HepG2 (cell line): Measurements from ENCODE around the gene IL15. TPM values are rescaled to one million over a fixed set of nuclear protein-coding genes. Genes with fewer than 3 reads are reported as not detected.

Experiments
- ATAC-seq: fragments of 200-7000 bp; cut with Tn5 transposase; 3 replicates; pipeline ENCODE4 v1.9.1; 2020; ENCODE audit warnings: mild to moderate bottlenecking, moderate library complexity
- BruUV-seq: library from RNA; stranded (reverse); fragments of 400-500 nt; replicated peaks from 2 replicates; lab custom pipeline; 2021; lab: Mats Ljungman, UMichigan
- CTCF ChIA-PET: fragments of 300-600 bp; formaldehyde crosslinking; extraction: SDS; loops from one replicate; lab custom pipeline; 2021; ENCODE audit warnings: low total read pairs, inconsistent platforms, low intra/inter-chr PET ratio; lab: Yijun Ruan, JAX
- POLR2A ChIA-PET: fragments of 350-600 bp; sonication (Branson Sonifier 250); formaldehyde crosslinking; loops from one replicate; lab custom pipeline; 2020; ENCODE audit warnings: antibody characterized with exemption, inconsistent platforms; lab: Yijun Ruan, JAX
- DNase-seq: peaks from one replicate; pipeline ENCODE4 v3.0.0-alpha.2; 2015; ENCODE audit warnings: low spot score
- FAIRE-seq: peaks from 3 replicates; lab custom pipeline; 2011; peaks lifted over from hg19 to GRCh38; lab: Jason Lieb, UNC
- H2AFZ ChIP-seq: one replicate; pipeline ENCODE4 v1.6.1; 2011; ENCODE audit warnings: low read length, inconsistent platforms
- H3K27ac ChIP-seq: fragments of 300-600 bp; 3 replicates; pipeline ENCODE4 v1.8.0; 2011; ENCODE audit warnings: mixed run types, mild to moderate bottlenecking, mixed read lengths, low read length, inconsistent platforms; ENCODE audit not compliant: insufficient read depth; ENCODE audit errors: extremely low read length
- H3K27me3 ChIP-seq, 2 experiments: fragments of 200-600 bp in 1 of 2; 2 replicates in 1 of 2; 3 replicates in 1 of 2; pipeline versions ENCODE4 v1.6.0 to v1.8.0; 2011; ENCODE audit warnings: low read length in 2 of 2, mild to moderate bottlenecking in 2 of 2, moderate library complexity in 2 of 2, inconsistent platforms in 1 of 2; ENCODE audit not compliant: insufficient read depth in 2 of 2, control insufficient read depth in 1 of 2
- H3K36me3 ChIP-seq, 2 experiments: fragments of 200-600 bp in 1 of 2; replicated peaks in 1 of 2; 2 replicates in 1 of 2; 3 replicates in 1 of 2; pipeline versions ENCODE4 v1.5.1 to v1.8.0; 2011; ENCODE audit warnings: low read length in 2 of 2, inconsistent platforms in 1 of 2; ENCODE audit not compliant: insufficient read depth in 2 of 2, control insufficient read depth in 1 of 2
- H3K4me1 ChIP-seq: 2 replicates; pipeline ENCODE4 v1.5.1; 2012; ENCODE audit warnings: low read length, inconsistent platforms; ENCODE audit not compliant: insufficient read depth
- H3K4me2 ChIP-seq: 2 replicates; pipeline ENCODE4 v1.6.0; 2011; ENCODE audit warnings: low read depth, low read length, inconsistent platforms
- H3K4me3 ChIP-seq, 3 experiments: fragments of 200-600 bp in 1 of 3; sonication (generic), shearing (Covaris generic) in 1 of 3; replicated peaks in 1 of 3; 2 replicates each; pipeline ENCODE4 v1.5.1; 2011 to 2016; ENCODE audit warnings: low read length in 3 of 3, inconsistent platforms in 2 of 3, low read depth in 2 of 3, mild to moderate bottlenecking in 2 of 3, control low read depth in 1 of 3, mixed read lengths in 1 of 3; ENCODE audit not compliant: insufficient read depth in 1 of 3
- H3K79me2 ChIP-seq: one replicate; pipeline ENCODE4 v1.6.1; 2011; ENCODE audit warnings: low read length, inconsistent platforms; ENCODE audit not compliant: insufficient read depth
- H3K9ac ChIP-seq: 2 replicates; pipeline ENCODE4 v1.6.0; 2011; ENCODE audit warnings: mild to moderate bottlenecking, low read depth, low read length, inconsistent platforms; ENCODE audit not compliant: insufficient read depth
- H3K9me3 ChIP-seq: 2 replicates; pipeline ENCODE4 v1.5.1; 2012; ENCODE audit warnings: mild to moderate bottlenecking, low read length
- H4K20me1 ChIP-seq: 2 replicates; pipeline ENCODE4 v1.6.0; 2011; ENCODE audit warnings: inconsistent platforms, mild to moderate bottlenecking, low read length, moderate library complexity; ENCODE audit not compliant: insufficient read depth
- EEA1 ChIP-seq: sonication (generic); formaldehyde crosslinking; IDR thresholded peaks from 2 replicates; pipeline ENCODE4 v1.5.1; 2020; ENCODE audit warnings: mild to moderate bottlenecking, missing genetic modification reagents, borderline replicate concordance
- GATAD1 ChIP-seq: IDR thresholded peaks from 2 replicates; pipeline ENCODE4 v1.6.1; 2016; ENCODE audit warnings: missing genetic modification reagents, missing compliant biosample characterization
- HCFC1 ChIP-seq: fragments of 150-350 bp; IDR thresholded peaks from 2 replicates; pipeline ENCODE4 v1.6.1; 2014; ENCODE audit warnings: low read depth, low read length
- MATR3 ChIP-seq: sonication (generic); formaldehyde crosslinking; IDR thresholded peaks from 2 replicates; pipeline ENCODE4 v1.4.0; 2020; ENCODE audit warnings: missing genetic modification reagents
- SOX5 ChIP-seq: IDR thresholded peaks from 2 replicates; pipeline ENCODE4 v1.6.1; 2016; ENCODE audit warnings: borderline replicate concordance
- SSRP1 ChIP-seq: IDR thresholded peaks from 2 replicates; pipeline ENCODE4 v1.6.1; 2016; ENCODE audit warnings: control low read depth
- TBX3 ChIP-seq: fragments of 450-650 bp; IDR thresholded peaks from 2 replicates; pipeline ENCODE4 v1.6.1; 2017; ENCODE audit warnings: antibody characterized with exemption, mild to moderate bottlenecking, inconsistent platforms, borderline replicate concordance
- THYN1 ChIP-seq: sonication (generic); formaldehyde crosslinking; IDR thresholded peaks from 2 replicates; pipeline ENCODE4 v1.8.1; 2023; ENCODE audit warnings: low read depth, mild to moderate bottlenecking, moderate library complexity, missing genetic modification reagents, borderline replicate concordance
- ZFP36 ChIP-seq: fragments of 150-350 bp; IDR thresholded peaks from 2 replicates; pipeline ENCODE4 v1.6.1; 2018; ENCODE audit warnings: borderline replicate concordance, low read length, low read depth; ENCODE audit not compliant: partially characterized antibody
- ZNF138 ChIP-seq: sonication (generic); formaldehyde crosslinking; IDR thresholded peaks from 2 replicates; pipeline ENCODE4 v1.5.0; 2020; ENCODE audit warnings: mild to moderate bottlenecking, low read depth, missing genetic modification reagents
- ZNF20 ChIP-seq: sonication (generic); formaldehyde crosslinking; IDR thresholded peaks from 2 replicates; pipeline ENCODE4 v1.4.0; 2020; ENCODE audit warnings: mild to moderate bottlenecking, moderate library complexity, missing genetic modification reagents
- ZNF333 ChIP-seq: sonication (generic); formaldehyde crosslinking; IDR thresholded peaks from 2 replicates; pipeline ENCODE4 v1.4.0; 2020; ENCODE audit warnings: mild to moderate bottlenecking, missing genetic modification reagents, borderline replicate concordance
- ZNF354B ChIP-seq: sonication (generic); formaldehyde crosslinking; IDR thresholded peaks from 2 replicates; pipeline ENCODE4 v1.8.0; 2022; ENCODE audit warnings: mild to moderate bottlenecking, missing genetic modification reagents
- ZNF773 ChIP-seq: sonication (generic); formaldehyde crosslinking; IDR thresholded peaks from 2 replicates; pipeline ENCODE4 v1.4.0; 2020; ENCODE audit warnings: missing genetic modification reagents, borderline replicate concordance
- WGBS: methylation state at CpG from one replicate; pipeline ENCODE4 v1.1.6; 2017; ENCODE audit warnings: low lambda C conversion rate; 5-methylcytosine and 5-hydroxymethylcytosine counted together
- in situ Hi-C: cut with HindIII; loops from 2 replicates; pipeline ENCODE4 v1.10.0; 2017; ENCODE audit warnings: low pct_unique_long_range_greater_than_20kb; ENCODE audit not compliant: extremely low pct_ligation_motif_present
- intact Hi-C: fragments of 100-400 bp; cut with micrococcal nuclease; formaldehyde crosslinking; loops from one replicate; pipeline ENCODE4 v1.10.0; 2022; ENCODE audit not compliant: unreplicated experiment
- polyA plus RNA-seq, 8 experiments: library from polyadenylated mRNA; depleted of rRNA in 3 of 8; stranded (reverse) in 7 of 8; unstranded in 1 of 8; fragments of >200 nt; fragmentation: Illumina TruSeq in 4 of 8; extraction: Trizol in 4 of 8; gene quantifications; 2 replicates each; pipeline versions ENCODE4 v1.2.1 to v1.2.3, GENCODE V29; 2011 to 2016; ENCODE audit warnings: low read depth in 4 of 8, missing spikeins in 1 of 8, mixed read lengths in 1 of 8; ENCODE audit not compliant: insufficient read depth in 1 of 8
- total RNA-seq, 5 experiments: library from RNA; depleted of rRNA; stranded (reverse); fragments of >200 nt; fragmentation: Illumina TruSeq; extraction: Trizol; gene quantifications; 2 replicates each; pipeline ENCODE4 v1.2.3, GENCODE V29; 2016; ENCODE audit warnings: low read depth in 1 of 5
- TF ChIP-seq, protein P1 (sequence below): IDR thresholded peaks from 2 replicates; pipeline ENCODE4 v1.6.1; 2016; ENCODE audit warnings: low read depth, borderline replicate concordance
- TF ChIP-seq, protein P2 (sequence below): sonication (generic); formaldehyde crosslinking; IDR thresholded peaks from 2 replicates; pipeline ENCODE4 v1.4.0; 2020; ENCODE audit warnings: low read depth, mild to moderate bottlenecking, missing genetic modification reagents
- TF ChIP-seq, protein P3 (sequence below): IDR thresholded peaks from 2 replicates; pipeline ENCODE4 v1.6.1; 2012; ENCODE audit warnings: low read depth, low read length, improper control_type of control experiment
- TF ChIP-seq, protein P4 (sequence below): IDR thresholded peaks from 2 replicates; pipeline ENCODE4 v1.6.1; 2016; ENCODE audit warnings: low read depth, control low read depth

Gene IL15
- total and polyA plus RNA-seq, 2 of the 13 experiments (the other 11 are each of a cell fraction or from before 2014, with no cell fraction given): 0.12 to 0.24 TPM

DNA sequence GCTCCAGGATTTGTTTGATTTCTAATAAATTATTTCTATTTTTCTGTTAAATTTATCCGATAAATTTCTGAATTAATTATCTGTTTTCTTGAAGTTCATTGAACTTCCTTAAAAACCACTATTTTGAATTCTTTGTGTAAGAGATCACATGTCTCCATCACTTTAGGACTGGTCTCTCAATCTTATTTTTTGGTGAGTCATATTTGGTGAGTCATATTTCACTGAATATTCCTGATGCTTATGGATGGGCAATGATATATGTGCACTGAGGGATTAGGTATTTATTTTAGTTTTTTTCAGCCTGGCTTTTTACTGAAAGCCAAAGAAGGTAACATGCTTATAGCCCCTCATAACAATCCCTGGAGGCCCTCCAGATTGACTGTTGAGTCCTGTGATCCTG lies 48.5 kb upstream of the IL15 start:
- BruUV-seq: no TSS peak
- H3K4me1 ChIP-seq: no peaks in the 10 kb centered on the region
- no peaks in the 10 kb centered on the region for H4K20me1 ChIP-seq
- no peak overlapping the region for H3K4me3 ChIP-seq
- no peaks in the 10 kb centered on the region for H3K36me3 ChIP-seq
- POLR2A ChIA-PET: no interaction called here
- intact Hi-C loops (no loop called here), in situ Hi-C loops (no loop called here)
- H3K27me3 ChIP-seq: no peaks in the 10 kb centered on the region
- ATAC-seq (no peak), FAIRE-seq (no peak), DNase-seq (no peak)
- H3K9ac ChIP-seq: no peak overlapping the region
- H3K27ac ChIP-seq: no peak overlapping the region
- no peaks in the 10 kb centered on the region for H3K79me2 ChIP-seq
- WGBS: 40% methylated on average over 1 of the region's 1 CpG
- peaks cover 45% of the 10 kb centered on the region for H3K9me3 ChIP-seq
- TF ChIP-seq ZFP36: no peak
- TF ChIP-seq ZNF20: no peak
- TF ChIP-seq, protein P1, sequence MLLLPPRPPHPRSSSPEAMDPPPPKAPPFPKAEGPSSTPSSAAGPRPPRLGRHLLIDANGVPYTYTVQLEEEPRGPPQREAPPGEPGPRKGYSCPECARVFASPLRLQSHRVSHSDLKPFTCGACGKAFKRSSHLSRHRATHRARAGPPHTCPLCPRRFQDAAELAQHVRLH: no peak
- TF ChIP-seq MATR3 (CRISPR knock-in tag): no peak
- TF ChIP-seq, protein P2, sequence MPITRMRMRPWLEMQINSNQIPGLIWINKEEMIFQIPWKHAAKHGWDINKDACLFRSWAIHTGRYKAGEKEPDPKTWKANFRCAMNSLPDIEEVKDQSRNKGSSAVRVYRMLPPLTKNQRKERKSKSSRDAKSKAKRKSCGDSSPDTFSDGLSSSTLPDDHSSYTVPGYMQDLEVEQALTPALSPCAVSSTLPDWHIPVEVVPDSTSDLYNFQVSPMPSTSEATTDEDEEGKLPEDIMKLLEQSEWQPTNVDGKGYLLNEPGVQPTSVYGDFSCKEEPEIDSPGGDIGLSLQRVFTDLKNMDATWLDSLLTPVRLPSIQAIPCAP (CRISPR knock-in tag): no peak
- no peak for TF ChIP-seq HCFC1
- no peak for TF ChIP-seq SSRP1 (CRISPR knock-in tag)
- TF ChIP-seq, protein P3, sequence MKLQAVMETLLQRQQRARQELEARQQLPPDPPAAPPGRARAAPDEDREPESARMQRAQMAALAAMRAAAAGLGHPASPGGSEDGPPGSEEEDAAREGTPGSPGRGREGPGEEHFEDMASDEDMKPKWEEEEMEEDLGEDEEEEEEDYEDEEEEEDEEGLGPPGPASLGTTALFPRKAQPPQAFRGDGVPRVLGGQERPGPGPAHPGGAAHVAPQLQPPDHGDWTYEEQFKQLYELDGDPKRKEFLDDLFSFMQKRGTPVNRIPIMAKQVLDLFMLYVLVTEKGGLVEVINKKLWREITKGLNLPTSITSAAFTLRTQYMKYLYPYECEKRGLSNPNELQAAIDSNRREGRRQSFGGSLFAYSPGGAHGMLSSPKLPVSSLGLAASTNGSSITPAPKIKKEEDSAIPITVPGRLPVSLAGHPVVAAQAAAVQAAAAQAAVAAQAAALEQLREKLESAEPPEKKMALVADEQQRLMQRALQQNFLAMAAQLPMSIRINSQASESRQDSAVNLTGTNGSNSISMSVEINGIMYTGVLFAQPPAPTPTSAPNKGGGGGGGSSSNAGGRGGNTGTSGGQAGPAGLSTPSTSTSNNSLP: no peak
- TF ChIP-seq ZNF333 (CRISPR knock-in tag): no peak
- TF ChIP-seq TBX3: no peak
- TF ChIP-seq EEA1 (CRISPR knock-in tag): no peak
- no peak for TF ChIP-seq GATAD1 (CRISPR knock-in tag)
- no peak for TF ChIP-seq ZNF354B (CRISPR knock-in tag)
- TF ChIP-seq, protein P4, sequence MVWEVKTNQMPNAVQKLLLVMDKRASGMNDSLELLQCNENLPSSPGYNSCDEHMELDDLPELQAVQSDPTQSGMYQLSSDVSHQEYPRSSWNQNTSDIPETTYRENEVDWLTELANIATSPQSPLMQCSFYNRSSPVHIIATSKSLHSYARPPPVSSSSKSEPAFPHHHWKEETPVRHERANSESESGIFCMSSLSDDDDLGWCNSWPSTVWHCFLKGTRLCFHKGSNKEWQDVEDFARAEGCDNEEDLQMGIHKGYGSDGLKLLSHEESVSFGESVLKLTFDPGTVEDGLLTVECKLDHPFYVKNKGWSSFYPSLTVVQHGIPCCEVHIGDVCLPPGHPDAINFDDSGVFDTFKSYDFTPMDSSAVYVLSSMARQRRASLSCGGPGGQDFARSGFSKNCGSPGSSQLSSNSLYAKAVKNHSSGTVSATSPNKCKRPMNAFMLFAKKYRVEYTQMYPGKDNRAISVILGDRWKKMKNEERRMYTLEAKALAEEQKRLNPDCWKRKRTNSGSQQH (CRISPR knock-in tag): no peak
- TF ChIP-seq ZNF773 (CRISPR knock-in tag): no peak
- TF ChIP-seq SOX5: no peak
- TF ChIP-seq ZNF138 (CRISPR knock-in tag): no peak
- no peak for TF ChIP-seq THYN1 (CRISPR knock-in tag)
- CTCF ChIA-PET: no interaction called here
- no peak overlapping the region for H2AFZ ChIP-seq
- H3K4me2 ChIP-seq: no peak overlapping the region
